Measurements from ENCODE around the gene THSD4.

Gene THSD4

GRCh38 chr15:71501344-71502076, 386.2 kb downstream of the THSD4 start:
- no peak for TF ChIP-seq CTCF (IDR thresholded peaks at IDR 0.05; ENCODE audit: control extremely low read depth, extremely low read depth, low read depth, missing control alignments)
- POLR2A ChIA-PET: no interaction called here
- DNase-seq (ENCODE audit: extremely low spot score): no peak
- CTCF ChIA-PET: no interaction called here

GRCh38 chr15:71502077-71502432, 386.8 kb downstream of the THSD4 start:
- TF ChIP-seq CTCF (IDR thresholded peaks at IDR 0.05; ENCODE audit: control extremely low read depth, extremely low read depth, low read depth, missing control alignments): no peak
- ChIA-PET CTCF (no interaction called here), POLR2A (no interaction called here)
- DNase-seq (ENCODE audit: extremely low spot score): no peak

- DNase-seq (ENCODE audit: extremely low spot score): no peak
- ChIA-PET CTCF (no interaction called here), POLR2A (no interaction called here)
- no peak for TF ChIP-seq CTCF (IDR thresholded peaks at IDR 0.05; ENCODE audit: control extremely low read depth, extremely low read depth, low read depth, missing control alignments)
These were observed 390.7 kb downstream of the THSD4 start for GRCh38 chr15:71505962-71506361.

GRCh38 chr15:71506946-71507345, 391.7 kb downstream of the THSD4 start:
- DNase-seq (ENCODE audit: extremely low spot score): no peak
- ChIA-PET POLR2A (no interaction called here), CTCF (interaction anchor here (1.6 kb wide), 1 partner anchor 22 kb away, joined by 9 read pairs; no protein-coding TSS in a partner anchor)
- TF ChIP-seq CTCF (IDR thresholded peaks at IDR 0.05; ENCODE audit: control extremely low read depth, extremely low read depth, low read depth, missing control alignments): no peak

GRCh38 chr15:71508081-71508682, 392.9 kb downstream of the THSD4 start:
- ChIA-PET POLR2A (no interaction called here), CTCF (interaction anchor here (1.1 to 1.6 kb wide), 3 partner anchors 21 to 36 kb away, joined by 3 to 9 read pairs (median 4); no protein-coding TSS in a partner anchor)
- DNase-seq (ENCODE audit: extremely low spot score): peak; percentile 69
- no peak for TF ChIP-seq CTCF (IDR thresholded peaks at IDR 0.05; ENCODE audit: control extremely low read depth, extremely low read depth, low read depth, missing control alignments)

GRCh38 chr15:71509139-71509538, 393.9 kb downstream of the THSD4 start:
- ChIA-PET POLR2A (no interaction called here), CTCF (interaction anchor here (1.1 to 1.4 kb wide), 3 partner anchors 22 to 37 kb away, joined by 3 to 4 read pairs (median 3); no protein-coding TSS in a partner anchor)
- DNase-seq (ENCODE audit: extremely low spot score): no peak
- no peak for TF ChIP-seq CTCF (IDR thresholded peaks at IDR 0.05; ENCODE audit: control extremely low read depth, extremely low read depth, low read depth, missing control alignments)

Measured in GM10248 (cell line).